AG04450 (cell line): ENCODE measurements around the gene VPS18. TPM values are rescaled to one million over a fixed set of nuclear protein-coding genes. Genes with fewer than 3 reads are reported as not detected.

Experiments used
- CTCF ChIA-PET: fragments of 300-600, 350-600 bp; formaldehyde crosslinking; extraction: SDS; loops from one replicate; lab custom pipeline; 2022; ENCODE audit warnings: antibody characterized with exemption, inconsistent platforms; lab: Charles Lee
- POLR2A ChIA-PET: fragments of 350-600 bp; formaldehyde crosslinking; extraction: SDS; loops from one replicate; lab custom pipeline; 2021; ENCODE audit warnings: antibody characterized with exemption, inconsistent platforms; lab: Yijun Ruan, JAX
- DNase-seq: peaks from one replicate; pipeline ENCODE4 v3.0.0-alpha.2; 2011; ENCODE audit warnings: low read depth, low spot score
- H3K27ac ChIP-seq: one replicate; pipeline ENCODE4 v1.5.1; 2012; ENCODE audit warnings: low read depth, low read length, control low read depth
- H3K27me3 ChIP-seq: one replicate; pipeline ENCODE4 v1.6.0; 2012; ENCODE audit warnings: low read length; ENCODE audit not compliant: control insufficient read depth, insufficient read depth
- H3K4me3 ChIP-seq: 2 replicates; pipeline ENCODE4 v1.5.1; 2011; ENCODE audit warnings: mild to moderate bottlenecking, low read depth, low read length, control low read depth
- H3K9me3 ChIP-seq: 2 replicates; pipeline ENCODE4 v1.5.1; 2012; ENCODE audit warnings: low read length; ENCODE audit not compliant: control insufficient read depth, insufficient read depth
- CTCF ChIP-seq: IDR thresholded peaks from 2 replicates; pipeline ENCODE4 v1.5.1; 2011; ENCODE audit warnings: low read depth, low read length, control low read depth, inconsistent platforms
- polyA plus RNA-seq: library from polyadenylated mRNA; depleted of rRNA; stranded (reverse); fragments of >200 nt; gene quantifications from 2 replicates; pipeline ENCODE4 v1.2.3, GENCODE V29; 2011

VPS18 gene
- polyA plus RNA-seq, 1 experiment, result 18.7 TPM

GRCh38 chr15:40904552-40905201, 10.4 kb downstream of the VPS18 start:
- Histone ChIP-seq H3K4me3 (no peak overlapping the region), H3K9me3 (no peaks in the 10 kb centered on the region; the same call in 1 of the 2 replicates), H3K27ac (no peak overlapping the region), H3K27me3 (no peaks in the 10 kb centered on the region)
- TF ChIP-seq CTCF, result no peak
- no peak for DNase-seq
- ChIA-PET CTCF (interaction anchor here (0.6 to 8.0 kb wide), 20 partner anchors 7 to 877 kb away, joined by 3 to 202 read pairs (median 4); partner anchors contain the start of genes NUSAP1, OIP5 and VPS18), POLR2A (interaction anchor here (1.1 kb wide), 1 partner anchor 37 kb away, joined by 3 read pairs; no protein-coding TSS in a partner anchor)

GRCh38 chr15:40906091-40906990, 12.1 kb downstream of the VPS18 start:
- H3K27me3 ChIP-seq, result no peaks in the 10 kb centered on the region
- TF ChIP-seq CTCF, result peak; percentile 80
- peak overlapping the region; percentile 48 for H3K4me3 ChIP-seq
- peak; percentile 86 for DNase-seq
- no peaks in the 10 kb centered on the region; the same call in 1 of the 2 replicates for H3K9me3 ChIP-seq
- CTCF ChIA-PET, result interaction anchor here (0.7 to 8.0 kb wide), 27 partner anchors 9 to 427 kb away, joined by 3 to 202 read pairs (median 4); partner anchors contain the start of genes NUSAP1, OIP5 and VPS18
- H3K27ac ChIP-seq, result peak overlapping the region; percentile 94
- POLR2A ChIA-PET, result interaction anchor here (0.5 to 1.1 kb wide), 8 partner anchors 12 to 883 kb away, joined by 3 to 7 read pairs (median 4); partner anchors contain the start of genes DLL4 and VPS18

GRCh38 chr15:40906991-40907802, 12.9 kb downstream of the VPS18 start:
- Histone ChIP-seq H3K4me3 (peak overlapping the region; percentile 48), H3K27me3 (no peaks in the 10 kb centered on the region), H3K9me3 (no peaks in the 10 kb centered on the region; the same call in 1 of the 2 replicates), H3K27ac (peak overlapping the region; percentile 94)
- CTCF ChIA-PET, result interaction anchor here (1.0 to 8.0 kb wide), 12 partner anchors 8 to 278 kb away, joined by 3 to 202 read pairs (median 10); partner anchors contain the start of gene VPS18
- POLR2A ChIA-PET, result no interaction called here
- no peak for TF ChIP-seq CTCF
- no peak for DNase-seq

- POLR2A ChIA-PET, result no interaction called here
- no peaks in the 10 kb centered on the region for H3K27me3 ChIP-seq
- no peaks in the 10 kb centered on the region; the same call in 1 of the 2 replicates for H3K9me3 ChIP-seq
- TF ChIP-seq CTCF, result no peak
- no peak for DNase-seq
- CTCF ChIA-PET, result interaction anchor here (1.0 to 8.0 kb wide), 4 partner anchors 14 to 276 kb away, joined by 3 to 202 read pairs (median 4); partner anchors contain the start of gene VPS18
- H3K4me3 ChIP-seq, result no peak overlapping the region
- H3K27ac ChIP-seq, result no peak overlapping the region
Observed at GRCh38 chr15:40908095-40908494, 13.8 kb downstream of the VPS18 start.
